GM13977 (cell line): Measurements from ENCODE around the gene ARHGAP22.

ENCODE experiments used
- DNase-seq: peaks from one replicate; pipeline ENCODE4 v3.0.0; 2012; ENCODE audit warnings: low spot score
- in situ Hi-C: fragments of 300-500 bp; cut with MboI; formaldehyde crosslinking; loops from one replicate; pipeline ENCODE4 v1.12.0; 2022; ENCODE audit warnings: low sequenced_read_pairs, low pct_unique_long_range_greater_than_20kb, mixed read lengths, inconsistent platforms; ENCODE audit not compliant: unreplicated experiment
- TF ChIP-seq, protein P1 (sequence below): IDR thresholded peaks from 2 replicates; pipeline ENCODE4 v1.5.1; 2012; ENCODE audit warnings: mild to moderate bottlenecking, control low read depth; ENCODE audit not compliant: insufficient read depth; ENCODE audit errors: extremely low read depth, missing control alignments

The ARHGAP22 gene

DNA sequence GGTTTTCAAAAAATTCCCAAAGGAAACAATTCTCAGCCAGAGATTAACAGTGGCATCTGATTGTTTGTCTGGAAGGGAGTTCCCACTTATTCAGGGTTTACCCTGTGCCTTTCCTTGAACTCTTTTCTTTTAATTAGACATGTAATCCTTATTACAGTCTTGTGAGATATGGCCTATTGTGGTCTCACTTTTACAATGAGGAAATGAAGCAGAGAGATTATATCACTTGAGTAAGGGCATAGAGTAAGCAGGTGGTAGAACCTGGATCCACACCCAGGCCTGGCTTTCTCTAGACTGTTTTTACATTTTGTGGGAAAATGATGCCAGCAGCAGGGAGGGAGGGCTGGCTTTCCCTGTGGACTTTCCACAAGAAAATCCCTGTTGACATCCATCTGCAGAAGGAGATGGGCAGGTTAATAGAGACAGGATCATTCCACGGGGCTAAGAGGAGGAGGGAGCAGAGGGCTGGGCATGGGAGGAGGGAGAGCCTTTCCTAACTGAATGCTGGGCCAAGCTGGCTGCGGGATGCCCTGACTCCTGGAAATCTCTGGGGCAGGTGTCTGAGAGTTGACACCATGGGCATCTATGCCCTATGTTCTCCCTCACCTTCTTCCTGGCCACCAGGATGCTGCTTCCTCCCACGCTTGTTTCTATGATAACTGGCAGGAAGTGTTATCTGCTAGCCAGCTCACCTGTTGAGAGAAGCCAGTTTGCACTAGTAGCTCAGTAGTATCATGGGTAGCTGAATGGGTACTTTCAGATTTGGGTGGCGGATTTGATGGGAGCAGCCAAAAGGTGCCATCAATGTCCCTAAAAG, 28.7 kb upstream of the ARHGAP22 start:
- DNase-seq: no peak
- in situ Hi-C loops: no loop called here
- TF ChIP-seq, protein P1, sequence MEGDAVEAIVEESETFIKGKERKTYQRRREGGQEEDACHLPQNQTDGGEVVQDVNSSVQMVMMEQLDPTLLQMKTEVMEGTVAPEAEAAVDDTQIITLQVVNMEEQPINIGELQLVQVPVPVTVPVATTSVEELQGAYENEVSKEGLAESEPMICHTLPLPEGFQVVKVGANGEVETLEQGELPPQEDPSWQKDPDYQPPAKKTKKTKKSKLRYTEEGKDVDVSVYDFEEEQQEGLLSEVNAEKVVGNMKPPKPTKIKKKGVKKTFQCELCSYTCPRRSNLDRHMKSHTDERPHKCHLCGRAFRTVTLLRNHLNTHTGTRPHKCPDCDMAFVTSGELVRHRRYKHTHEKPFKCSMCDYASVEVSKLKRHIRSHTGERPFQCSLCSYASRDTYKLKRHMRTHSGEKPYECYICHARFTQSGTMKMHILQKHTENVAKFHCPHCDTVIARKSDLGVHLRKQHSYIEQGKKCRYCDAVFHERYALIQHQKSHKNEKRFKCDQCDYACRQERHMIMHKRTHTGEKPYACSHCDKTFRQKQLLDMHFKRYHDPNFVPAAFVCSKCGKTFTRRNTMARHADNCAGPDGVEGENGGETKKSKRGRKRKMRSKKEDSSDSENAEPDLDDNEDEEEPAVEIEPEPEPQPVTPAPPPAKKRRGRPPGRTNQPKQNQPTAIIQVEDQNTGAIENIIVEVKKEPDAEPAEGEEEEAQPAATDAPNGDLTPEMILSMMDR: no peak

DNA sequence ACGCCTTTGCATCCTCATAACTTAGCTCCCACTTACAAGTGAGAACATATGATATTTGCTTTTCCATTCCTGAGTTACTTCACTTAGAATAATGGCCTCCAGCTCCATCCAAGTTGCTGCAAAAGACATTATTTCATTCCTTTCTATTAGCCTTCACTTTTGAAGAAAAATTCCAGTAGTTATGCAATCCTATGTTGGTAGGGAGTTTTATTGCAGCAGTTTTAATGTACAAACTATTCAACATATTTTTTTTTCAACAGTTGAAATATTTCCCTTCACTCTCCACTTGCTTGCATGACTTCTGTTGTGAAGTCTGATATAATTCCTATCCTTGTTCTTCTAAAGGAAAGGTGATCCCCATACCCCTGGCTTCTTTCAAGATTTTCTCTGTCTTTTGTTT, 27.3 kb upstream of the ARHGAP22 start:
- DNase-seq: no peak
- in situ Hi-C loops: no loop called here
- TF ChIP-seq, protein P1: no peak

DNA sequence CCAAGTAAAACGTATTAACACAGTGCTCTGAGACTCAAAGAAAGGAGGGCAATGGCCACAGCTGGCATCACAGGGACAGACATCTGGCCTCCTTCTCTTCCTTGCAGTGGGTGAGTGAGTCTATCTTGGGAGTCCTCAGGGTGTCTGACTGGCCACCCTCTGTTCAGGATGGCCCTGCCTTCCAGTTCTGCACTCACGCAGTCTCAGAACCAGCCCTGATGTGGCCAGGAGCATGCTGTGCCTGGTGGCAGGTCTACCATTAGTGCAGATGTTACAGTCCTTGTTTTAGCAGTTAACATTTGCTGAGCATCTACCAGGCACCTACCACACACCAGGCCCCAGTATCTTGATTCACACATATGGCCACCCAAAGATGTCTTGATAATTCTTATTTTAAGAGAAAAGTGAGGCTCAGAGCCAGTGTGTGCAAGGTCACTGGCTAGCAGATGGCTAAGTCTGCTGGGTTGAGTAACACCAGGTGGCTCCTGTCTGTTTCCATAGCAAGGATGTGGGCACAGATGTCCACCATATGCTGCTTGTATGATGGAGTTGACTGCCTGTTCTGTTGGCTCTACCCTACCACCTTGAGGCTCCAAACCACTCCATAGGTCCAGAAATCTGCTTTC, 23.2 kb upstream of the ARHGAP22 start:
- no peak for DNase-seq
- TF ChIP-seq, protein P1: no peak
- in situ Hi-C loops: no loop called here

DNA sequence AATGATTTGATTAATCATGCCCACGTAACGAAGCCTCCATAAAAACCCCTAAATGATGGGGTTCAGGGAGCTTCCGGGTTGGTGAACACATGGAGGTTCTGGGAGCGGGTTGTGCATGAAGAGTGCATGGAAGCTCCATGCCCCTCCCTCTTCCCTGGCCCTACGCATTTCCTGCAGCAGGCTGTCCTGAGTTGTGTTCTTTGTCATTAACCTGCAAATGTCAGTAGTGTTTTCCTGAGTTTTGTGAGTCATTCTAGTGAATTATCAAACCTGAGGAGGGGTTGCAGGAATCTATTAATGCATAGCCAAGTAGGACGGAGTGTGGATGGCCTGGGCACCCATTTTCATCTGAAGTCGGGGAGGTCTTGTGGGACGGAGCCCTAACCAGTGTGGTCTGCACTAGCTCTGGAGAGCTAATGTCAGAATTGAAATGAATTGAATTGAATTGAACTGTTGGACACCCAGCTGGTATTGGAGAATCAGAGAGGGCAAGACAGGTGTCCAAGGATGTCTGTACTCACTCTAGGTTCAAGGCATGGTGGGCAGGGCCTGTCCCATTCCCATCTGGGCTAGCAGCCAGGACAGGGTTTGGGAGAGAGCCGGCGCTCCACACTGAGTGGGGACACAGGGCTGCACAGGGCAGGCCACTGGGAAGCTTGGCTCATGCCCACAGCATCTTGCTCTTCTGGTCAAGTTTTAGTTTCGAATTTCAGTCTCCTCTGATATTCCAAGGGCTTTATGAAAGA, 22.3 kb upstream of the ARHGAP22 start:
- no peak for DNase-seq
- in situ Hi-C loops: no loop called here
- TF ChIP-seq, protein P1: no peak

DNA sequence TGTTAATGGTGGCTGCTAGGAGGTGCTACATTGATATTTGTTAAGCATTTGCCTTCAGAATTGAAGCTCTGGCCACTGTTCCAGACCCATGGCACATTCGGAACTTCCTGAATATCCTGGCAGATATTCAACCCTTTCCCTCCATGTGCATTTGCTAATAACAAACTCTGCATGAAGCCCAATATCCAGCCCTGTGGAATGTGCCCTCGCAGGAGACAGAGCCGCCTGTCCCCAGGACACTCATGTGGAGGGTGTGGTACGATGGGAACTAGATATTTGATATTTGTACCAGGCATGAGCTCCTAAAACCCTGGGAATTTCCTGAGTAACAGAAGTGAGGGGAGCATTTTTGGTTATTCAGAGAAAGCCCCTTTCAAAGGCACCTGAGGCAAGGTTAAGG, 21.6 kb upstream of the ARHGAP22 start:
- DNase-seq: no peak
- in situ Hi-C loops: no loop called here

DNA sequence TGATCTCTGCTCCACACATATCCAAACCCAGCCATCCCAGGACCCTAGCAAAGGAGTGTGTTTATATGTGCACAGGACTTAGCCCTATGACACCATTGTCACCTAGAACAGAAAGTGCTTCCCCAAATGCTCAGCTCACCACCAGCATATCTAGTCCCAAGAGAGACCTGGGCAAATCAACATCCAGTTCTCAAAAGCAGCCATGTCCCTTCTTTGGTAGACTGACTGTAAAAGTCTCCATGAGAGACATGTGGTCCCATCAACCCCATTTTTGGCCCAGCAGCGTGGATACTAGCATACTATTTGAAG, 20.9 kb upstream of the ARHGAP22 start:
- DNase-seq: no peak
- TF ChIP-seq, protein P1: no peak
- in situ Hi-C loops: no loop called here

More for the DNA sequence above, 21.6 kb upstream of the ARHGAP22 start:
- TF ChIP-seq, protein P1: no peak
